ENCODE data around the gene CATSPER3.

The CATSPER3 gene

DNA sequence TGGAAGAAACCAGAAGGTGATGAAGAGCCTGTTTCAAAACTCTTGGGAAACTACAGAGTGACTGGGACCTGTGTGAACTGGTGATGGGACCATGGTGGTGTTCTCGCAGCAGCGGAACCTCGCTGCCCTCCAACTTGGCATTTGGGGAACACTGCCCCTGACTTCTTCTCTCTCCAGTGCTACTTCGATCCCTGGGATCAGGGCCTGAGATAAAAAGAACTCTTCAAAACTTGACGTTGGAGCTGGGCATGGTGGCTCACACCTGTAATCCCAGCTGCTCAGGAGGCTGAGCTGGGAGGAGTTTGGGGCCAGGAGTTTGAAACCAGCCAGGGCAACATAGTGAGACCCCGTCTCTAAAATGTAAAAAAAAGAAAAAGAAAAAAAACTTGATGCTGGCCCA, 48.2 kb downstream of the CATSPER3 start:
- Histone ChIP-seq H3K27ac (no peak overlapping the region), H3K9ac (ENCODE audit: insufficient read length) (no peak overlapping the region), H3K4me3 (no peak overlapping the region), H3K36me3 (ENCODE audit: insufficient read depth, low read length) (no peaks in the 10 kb centered on the region), H3K9me3 (ENCODE audit: low read depth, low read length) (no peaks in the 10 kb centered on the region)
- TF ChIP-seq EZH2 (IDR thresholded peaks at IDR 0.05) (no peak), FOXP2 (optimal IDR thresholded peaks at IDR 0.05; ENCODE audit: control extremely low read depth, extremely low read length, insufficient read depth) (no peak), POLR2AphosphoS5 (IDR thresholded peaks at IDR 0.05; ENCODE audit: borderline replicate concordance, low read depth, low read length) (no peak)
- DNase-seq (ENCODE audit: low read depth, low spot score): no peak

DNA sequence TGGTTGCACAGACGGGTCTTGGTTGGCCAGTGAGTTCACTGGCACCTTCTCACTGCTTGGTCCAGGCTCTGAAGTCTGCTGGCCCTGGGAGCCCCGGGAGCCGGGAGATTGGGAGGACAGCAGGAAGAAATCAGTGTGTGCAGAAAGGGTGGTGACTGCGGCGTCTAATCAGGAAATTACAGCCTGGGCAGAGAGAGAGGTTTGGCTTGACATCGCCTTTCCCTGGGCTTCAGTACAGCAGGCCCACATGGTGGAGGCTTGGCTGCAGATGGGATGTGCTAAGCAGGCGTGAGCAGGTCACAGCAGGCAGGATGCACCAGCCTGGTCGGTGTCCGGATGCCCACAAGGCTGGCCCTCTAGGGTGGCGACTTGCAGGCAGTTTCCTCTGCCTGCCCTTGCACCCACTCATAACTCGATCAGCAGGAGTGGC, 49.2 kb downstream of the CATSPER3 start:
- H3K36me3 ChIP-seq (ENCODE audit: insufficient read depth, low read length): no peaks in the 10 kb centered on the region
- no peak overlapping the region for H3K9ac ChIP-seq (ENCODE audit: insufficient read length)
- no peak overlapping the region for H3K27ac ChIP-seq
- DNase-seq (ENCODE audit: low read depth, low spot score): no peak
- H3K9me3 ChIP-seq (ENCODE audit: low read depth, low read length): no peaks in the 10 kb centered on the region
- TF ChIP-seq EZH2 (IDR thresholded peaks at IDR 0.05): no peak
- no peak for TF ChIP-seq FOXP2 (optimal IDR thresholded peaks at IDR 0.05; ENCODE audit: control extremely low read depth, extremely low read length, insufficient read depth)
- TF ChIP-seq POLR2AphosphoS5 (IDR thresholded peaks at IDR 0.05; ENCODE audit: borderline replicate concordance, low read depth, low read length): no peak
- no peak overlapping the region for H3K4me3 ChIP-seq

DNA sequence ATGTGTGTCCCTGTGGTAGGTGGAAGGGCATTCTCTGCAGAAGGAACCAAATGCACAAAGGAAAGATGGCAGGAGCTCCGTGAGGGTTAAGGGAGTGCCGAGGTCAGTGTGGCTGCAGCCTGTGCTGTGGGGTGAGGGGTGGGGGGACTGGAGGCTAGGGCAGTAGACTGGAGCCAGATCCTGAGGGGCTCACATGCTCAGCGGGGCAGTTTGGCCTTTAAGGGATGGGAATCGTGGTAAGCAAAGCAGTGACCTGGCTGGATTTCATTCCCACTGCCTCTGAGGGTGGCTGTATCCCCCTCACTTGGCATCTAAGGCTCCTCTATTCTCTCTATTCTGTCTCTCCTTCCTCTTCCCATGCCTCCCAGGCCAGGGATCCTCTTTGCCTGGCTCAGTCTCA, 50.8 kb downstream of the CATSPER3 start:
- Histone ChIP-seq H3K9ac (ENCODE audit: insufficient read length) (no peak overlapping the region), H3K27ac (no peak overlapping the region), H3K4me3 (no peak overlapping the region), H3K9me3 (ENCODE audit: low read depth, low read length) (no peaks in the 10 kb centered on the region), H3K36me3 (ENCODE audit: insufficient read depth, low read length) (no peaks in the 10 kb centered on the region)
- TF ChIP-seq FOXP2 (optimal IDR thresholded peaks at IDR 0.05; ENCODE audit: control extremely low read depth, extremely low read length, insufficient read depth) (no peak), POLR2AphosphoS5 (IDR thresholded peaks at IDR 0.05; ENCODE audit: borderline replicate concordance, low read depth, low read length) (no peak), EZH2 (IDR thresholded peaks at IDR 0.05) (no peak)
- no peak for DNase-seq (ENCODE audit: low read depth, low spot score)

DNA sequence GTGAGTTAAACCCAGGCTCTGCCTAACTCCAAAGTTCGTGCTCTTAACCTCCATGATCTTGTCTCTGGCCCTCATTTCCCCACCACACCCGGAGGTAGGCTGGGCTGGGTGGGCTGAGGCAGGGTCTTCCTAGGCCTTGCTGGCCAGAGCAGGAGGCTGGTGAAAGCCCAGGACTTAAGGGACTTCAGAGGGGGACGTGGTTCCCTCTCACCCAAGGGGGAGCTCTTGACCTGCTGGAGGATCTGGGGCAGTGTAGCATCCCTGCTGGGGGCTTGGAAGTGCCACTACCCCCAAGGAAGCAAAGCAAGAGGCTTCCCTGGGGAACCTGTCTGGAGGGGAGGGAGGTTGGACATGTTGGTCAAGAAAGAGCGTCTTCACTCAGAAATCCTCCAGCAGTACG, 51.6 kb downstream of the CATSPER3 start:
- Histone ChIP-seq H3K36me3 (ENCODE audit: insufficient read depth, low read length) (no peaks in the 10 kb centered on the region), H3K9ac (ENCODE audit: insufficient read length) (no peak overlapping the region), H3K27ac (no peak overlapping the region), H3K4me3 (no peak overlapping the region), H3K9me3 (ENCODE audit: low read depth, low read length) (no peaks in the 10 kb centered on the region)
- TF ChIP-seq POLR2AphosphoS5 (IDR thresholded peaks at IDR 0.05; ENCODE audit: borderline replicate concordance, low read depth, low read length): no peak
- no peak for TF ChIP-seq FOXP2 (optimal IDR thresholded peaks at IDR 0.05; ENCODE audit: control extremely low read depth, extremely low read length, insufficient read depth)
- TF ChIP-seq EZH2 (IDR thresholded peaks at IDR 0.05): no peak
- DNase-seq (ENCODE audit: low read depth, low spot score): no peak

DNA sequence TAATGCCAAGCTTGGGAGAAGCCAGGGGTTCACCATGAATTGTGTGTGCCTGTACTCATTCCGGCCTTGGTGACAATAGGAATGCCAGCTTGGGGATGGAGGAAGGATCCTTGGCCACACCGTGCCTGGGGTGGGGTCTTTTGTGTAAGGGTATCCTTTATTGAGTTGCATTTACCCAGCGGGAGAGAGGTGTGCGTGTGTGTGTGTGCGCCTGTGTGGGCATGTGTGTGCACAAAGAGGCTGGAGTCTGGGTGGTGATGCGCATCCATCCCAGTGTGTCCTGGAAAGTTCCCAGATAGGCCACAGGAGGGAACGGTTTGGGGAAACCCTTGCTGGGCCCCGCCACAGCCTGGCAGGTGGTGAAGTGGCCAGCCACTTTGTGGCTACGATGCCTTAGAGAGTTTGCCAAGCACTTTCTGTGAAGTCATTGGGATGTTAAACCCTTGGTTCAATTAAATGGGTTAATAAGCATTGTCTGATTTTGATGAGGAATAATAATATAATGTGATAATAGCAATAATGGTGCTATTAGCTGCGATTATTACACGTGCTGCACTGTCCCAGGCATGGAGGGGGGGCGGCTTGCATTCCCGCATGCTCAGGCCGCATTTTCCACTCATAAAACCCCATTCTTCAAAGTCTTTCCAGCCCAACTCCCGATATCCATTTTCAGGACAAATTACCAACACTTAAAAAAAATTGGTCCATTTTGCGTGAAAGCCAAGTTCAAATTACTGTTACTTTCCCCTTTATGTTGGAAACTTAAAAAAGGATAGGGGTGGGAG, 52.6 kb downstream of the CATSPER3 start:
- no peaks in the 10 kb centered on the region for H3K9me3 ChIP-seq (ENCODE audit: low read depth, low read length)
- H3K36me3 ChIP-seq (ENCODE audit: insufficient read depth, low read length): no peaks in the 10 kb centered on the region
- H3K27ac ChIP-seq: no peak overlapping the region
- DNase-seq (ENCODE audit: low read depth, low spot score): no peak
- TF ChIP-seq POLR2AphosphoS5 (IDR thresholded peaks at IDR 0.05; ENCODE audit: borderline replicate concordance, low read depth, low read length) (no peak), EZH2 (IDR thresholded peaks at IDR 0.05) (no peak), FOXP2 (optimal IDR thresholded peaks at IDR 0.05; ENCODE audit: control extremely low read depth, extremely low read length, insufficient read depth) (no peak)
- no peak overlapping the region for H3K9ac ChIP-seq (ENCODE audit: insufficient read length)
- H3K4me3 ChIP-seq: no peak overlapping the region

DNA sequence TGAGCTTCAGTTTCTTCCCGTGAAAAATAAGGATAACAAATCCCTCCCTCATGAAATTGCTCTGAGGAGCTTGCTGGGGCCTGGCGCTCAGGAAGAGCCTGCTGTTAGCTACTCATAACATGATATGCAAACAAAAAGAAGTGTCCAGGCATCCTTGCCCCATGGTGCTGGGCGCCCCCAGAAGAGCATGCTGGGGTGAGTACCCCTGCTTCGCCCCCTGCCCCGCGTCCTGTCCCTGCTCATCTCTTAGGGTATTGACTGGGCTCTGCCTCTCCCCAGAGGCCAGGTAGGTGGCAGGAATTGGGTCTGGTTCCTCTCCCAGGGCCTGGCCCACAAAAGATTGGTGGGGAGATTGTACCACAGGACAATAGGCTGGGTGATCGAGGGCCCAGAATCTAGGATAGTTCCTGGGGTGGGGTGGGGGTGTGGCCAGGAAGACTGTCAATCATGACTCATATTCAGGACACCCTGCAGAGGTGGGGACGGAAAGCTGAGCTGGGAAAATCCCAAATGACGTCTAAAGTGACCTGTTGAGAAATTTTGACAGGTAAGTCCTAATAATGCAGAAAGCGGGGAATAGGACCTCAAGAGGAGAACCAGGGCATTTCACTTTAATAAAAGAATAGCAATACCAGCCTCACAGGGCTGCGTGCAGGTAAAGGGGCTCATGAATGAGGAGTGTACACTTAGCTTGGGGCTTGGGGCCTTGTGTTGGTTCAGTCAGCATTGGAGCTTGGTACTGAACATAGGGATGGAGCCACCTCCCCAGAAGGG, 57.4 kb downstream of the CATSPER3 start:
- Histone ChIP-seq H3K9ac (ENCODE audit: insufficient read length) (no peak overlapping the region), H3K4me3 (no peak overlapping the region), H3K27ac (no peak overlapping the region), H3K9me3 (ENCODE audit: low read depth, low read length) (no peaks in the 10 kb centered on the region), H3K36me3 (ENCODE audit: insufficient read depth, low read length) (peaks cover 8% of the 10 kb centered on the region; the same call in 1 of the 2 replicates)
- TF ChIP-seq EZH2 (IDR thresholded peaks at IDR 0.05) (no peak), POLR2AphosphoS5 (IDR thresholded peaks at IDR 0.05; ENCODE audit: borderline replicate concordance, low read depth, low read length) (no peak), FOXP2 (optimal IDR thresholded peaks at IDR 0.05; ENCODE audit: control extremely low read depth, extremely low read length, insufficient read depth) (no peak)
- DNase-seq (ENCODE audit: low read depth, low spot score): no peak

DNA sequence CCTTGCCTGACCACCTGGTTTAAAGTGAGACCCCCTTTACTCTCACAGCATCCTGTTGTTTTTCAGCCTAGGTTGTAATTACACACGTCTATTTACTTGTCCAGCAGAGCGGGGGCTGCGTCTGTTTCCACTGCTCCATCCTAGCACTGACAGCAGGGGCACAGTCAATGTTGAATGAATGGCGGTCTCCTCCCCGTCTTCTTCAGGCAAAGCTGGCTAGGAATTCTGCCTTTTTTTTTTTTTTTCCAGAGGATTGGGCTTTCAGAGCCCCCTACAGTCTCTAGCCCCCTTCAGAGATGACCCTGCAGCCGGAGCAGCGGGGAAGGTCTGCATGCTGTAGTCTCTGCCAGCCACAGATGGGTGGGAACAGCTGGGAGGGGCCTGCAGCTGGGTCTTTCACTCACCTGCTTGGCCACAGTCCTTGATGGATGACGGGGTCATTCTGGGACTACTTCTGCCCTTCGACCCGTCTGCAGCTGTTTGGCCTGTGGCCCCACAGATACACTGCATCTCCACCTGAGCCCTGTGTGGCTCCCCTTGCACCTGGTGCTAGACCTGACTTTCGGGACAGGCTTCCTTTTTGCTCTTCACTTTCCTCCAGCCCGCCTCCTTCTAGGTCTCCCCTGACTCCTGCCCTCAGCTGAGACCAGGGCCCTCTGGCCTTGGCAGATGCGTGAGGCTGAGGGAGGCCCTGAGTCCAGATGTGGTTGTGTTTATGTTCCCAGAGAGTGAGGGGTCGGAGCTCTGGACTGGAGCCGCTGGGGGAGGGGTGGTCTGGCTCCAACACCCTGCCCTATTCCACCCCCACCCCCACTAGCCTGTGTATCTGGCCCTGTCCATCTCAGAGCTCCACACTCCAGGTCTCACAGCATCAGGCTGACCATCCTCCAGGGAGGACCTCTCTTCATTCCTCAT, 58.3 kb downstream of the CATSPER3 start:
- TF ChIP-seq POLR2AphosphoS5 (IDR thresholded peaks at IDR 0.05; ENCODE audit: borderline replicate concordance, low read depth, low read length) (no peak), FOXP2 (optimal IDR thresholded peaks at IDR 0.05; ENCODE audit: control extremely low read depth, extremely low read length, insufficient read depth) (no peak), EZH2 (IDR thresholded peaks at IDR 0.05) (no peak)
- Histone ChIP-seq H3K36me3 (ENCODE audit: insufficient read depth, low read length) (peaks cover 8% of the 10 kb centered on the region; the same call in 1 of the 2 replicates), H3K4me3 (no peak overlapping the region), H3K9me3 (ENCODE audit: low read depth, low read length) (no peaks in the 10 kb centered on the region), H3K27ac (no peak overlapping the region), H3K9ac (ENCODE audit: insufficient read length) (no peak overlapping the region)
- no peak for DNase-seq (ENCODE audit: low read depth, low spot score)
